ENCODE results near the gene NR2F2.
A peak's percentile ranks its signal among the peaks of the same experiment; 100 is the strongest.

The NR2F2 gene

DNA sequence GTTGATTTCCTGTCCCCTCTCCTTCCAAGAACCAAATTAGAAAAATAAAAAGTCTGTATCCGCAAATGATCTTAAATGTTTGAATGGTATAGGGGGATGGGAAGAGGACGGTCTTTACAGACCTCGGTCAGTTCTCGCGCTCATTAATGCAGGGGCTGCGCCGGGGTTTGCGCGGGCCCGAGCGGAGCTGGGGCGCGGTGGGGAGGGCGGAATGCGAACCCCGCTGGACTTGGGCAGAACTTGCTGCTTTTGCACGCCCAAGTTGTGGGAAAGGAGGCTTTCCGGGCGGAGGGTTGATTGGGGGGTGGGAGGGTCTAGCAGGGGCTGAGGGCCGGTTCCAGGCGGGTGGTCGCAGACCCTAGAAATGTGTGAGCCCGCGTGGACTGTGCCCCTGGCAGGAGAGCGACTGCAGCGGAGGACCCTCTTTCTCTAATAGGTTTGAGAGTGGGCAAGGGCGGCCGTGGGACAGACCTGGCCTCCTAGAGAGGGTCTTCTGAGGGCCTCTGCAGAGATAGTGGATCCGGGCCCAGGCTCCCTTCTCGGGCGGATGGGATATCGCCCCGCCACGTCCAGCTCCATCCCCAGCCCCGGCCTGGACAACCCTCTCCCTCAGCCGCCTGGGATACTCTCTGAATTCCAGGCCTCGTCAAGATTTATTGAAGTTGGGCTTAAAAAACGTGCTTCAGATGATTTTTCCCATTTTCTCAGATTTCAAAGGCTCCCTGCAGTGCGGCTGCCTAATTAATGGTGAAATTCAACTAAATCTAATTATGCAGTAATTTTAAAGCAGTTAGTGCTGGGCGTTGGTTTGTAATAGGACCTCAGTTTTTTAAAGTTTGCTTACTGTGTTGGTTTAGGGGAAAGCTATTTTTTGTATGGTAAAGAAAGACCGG, 11.3 kb downstream of the NR2F2 start:
- in situ Hi-C loops (cut with HindIII; ENCODE audit: low sequenced_read_pairs), result loop anchor here (25.0 kb wide), 1 partner anchor 1054 kb away; no protein-coding TSS in a partner anchor
- DNase-seq (ENCODE audit: low read depth, low spot score), result peak; percentile 40
- no peak for TF ChIP-seq CTCF (IDR thresholded peaks at IDR 0.05; ENCODE audit: low read depth, low read length)
- H3K4me3 ChIP-seq (ENCODE audit: low read depth, low read length), result peak overlapping the region; percentile 99

- H3K4me3 ChIP-seq (ENCODE audit: low read depth, low read length), result peak overlapping the region; percentile 99
- TF ChIP-seq CTCF (IDR thresholded peaks at IDR 0.05; ENCODE audit: low read depth, low read length), result no peak
- in situ Hi-C loops (cut with HindIII; ENCODE audit: low sequenced_read_pairs), result loop anchor here (25.0 kb wide), 1 partner anchor 1055 kb away; no protein-coding TSS in a partner anchor
- peak; percentile 46 for DNase-seq (ENCODE audit: low read depth, low spot score)
Measured at GRCh38 chr15:96342406-96343112, 12.1 kb downstream of the NR2F2 start.

DNA sequence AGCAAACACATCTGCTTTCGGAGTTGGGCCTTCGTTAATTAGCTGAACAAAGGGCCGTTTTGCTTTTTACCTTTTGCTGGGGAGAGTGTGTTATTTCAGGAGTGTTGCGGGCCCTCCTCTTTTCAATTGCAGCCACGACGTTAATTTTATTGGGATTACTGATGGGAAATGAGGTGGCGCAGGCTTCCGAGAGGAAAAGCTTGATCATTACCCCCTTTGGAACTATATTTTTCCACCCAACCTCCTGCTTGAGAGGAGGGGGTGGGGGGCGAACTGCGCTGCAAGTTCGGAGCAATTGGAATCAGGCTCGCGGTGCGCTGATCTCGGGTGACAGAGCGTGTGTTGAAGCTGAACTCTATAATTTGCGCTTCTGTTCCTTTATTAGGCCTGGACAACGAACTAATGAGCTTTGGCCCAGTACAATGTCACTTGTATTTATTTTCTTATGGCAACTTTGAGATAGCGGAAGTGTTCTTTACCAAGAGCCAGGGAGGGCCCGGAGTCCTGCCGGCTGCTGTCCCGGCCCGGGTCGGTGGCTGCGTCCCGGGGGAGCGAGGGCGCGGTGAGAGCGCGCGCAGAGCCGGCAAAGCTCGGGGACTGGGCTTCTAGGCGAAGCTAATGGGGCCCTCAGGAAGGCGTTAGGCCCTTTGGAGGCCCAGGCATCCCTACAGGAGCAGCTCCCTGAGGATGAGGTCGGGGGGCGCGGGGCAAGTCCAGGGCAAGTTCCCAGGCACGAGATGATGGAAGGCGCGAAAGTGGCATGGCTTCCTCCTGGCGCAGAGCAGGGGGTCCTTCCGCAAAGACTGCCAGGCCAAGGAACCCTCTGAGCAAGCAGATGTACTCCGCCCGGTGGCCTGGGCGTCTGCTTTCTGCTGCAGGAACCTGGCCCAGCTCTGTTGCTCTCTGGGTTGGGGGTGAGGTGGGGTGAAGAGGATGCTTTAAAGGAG, 12.9 kb downstream of the NR2F2 start:
- no peak for TF ChIP-seq CTCF (IDR thresholded peaks at IDR 0.05; ENCODE audit: low read depth, low read length)
- H3K4me3 ChIP-seq (ENCODE audit: low read depth, low read length), result peak overlapping the region; percentile 99
- in situ Hi-C loops (cut with HindIII; ENCODE audit: low sequenced_read_pairs), result loop anchor here (25.0 kb wide), 1 partner anchor 1056 kb away; no protein-coding TSS in a partner anchor
- DNase-seq (ENCODE audit: low read depth, low spot score), result peak; percentile 44

- H3K4me3 ChIP-seq (ENCODE audit: low read depth, low read length), result peak overlapping the region; percentile 99
- peak; percentile 28 for DNase-seq (ENCODE audit: low read depth, low spot score)
- in situ Hi-C loops (cut with HindIII; ENCODE audit: low sequenced_read_pairs), result loop anchor here (25.0 kb wide), 1 partner anchor 1057 kb away; no protein-coding TSS in a partner anchor
- TF ChIP-seq CTCF (IDR thresholded peaks at IDR 0.05; ENCODE audit: low read depth, low read length), result no peak
Measured at GRCh38 chr15:96344060-96344705, 13.7 kb downstream of the NR2F2 start.

GRCh38 chr15:96344706-96345559, 14.4 kb downstream of the NR2F2 start:
- TF ChIP-seq CTCF (IDR thresholded peaks at IDR 0.05; ENCODE audit: low read depth, low read length), result no peak
- in situ Hi-C loops (cut with HindIII; ENCODE audit: low sequenced_read_pairs), result loop anchor here (25.0 kb wide), 1 partner anchor 1058 kb away; no protein-coding TSS in a partner anchor
- DNase-seq (ENCODE audit: low read depth, low spot score), result peak; percentile 33
- H3K4me3 ChIP-seq (ENCODE audit: low read depth, low read length), result peak overlapping the region; percentile 99

All from astrocyte of the spinal cord (primary cell).